Endothelial cell of umbilical vein (primary cell): ENCODE results near the gene FOXS1. TPM values are rescaled to one million over a fixed set of nuclear protein-coding genes. Genes with fewer than 3 reads are reported as not detected.

Experiments
- BruUV-seq: library from RNA; stranded (reverse); fragments of 400-500 nt; replicated peaks from 2 replicates; lab custom pipeline; 2021; lab: Mats Ljungman, UMichigan
- CTCF ChIA-PET: fragments of 300-600, 350-600 bp; sonication (Branson Sonifier 250); formaldehyde crosslinking; loops from one replicate; lab custom pipeline; 2021; ENCODE audit warnings: antibody characterized with exemption, inconsistent platforms; lab: Charles Lee
- POLR2A ChIA-PET: fragments of 300-600, 350-600 bp; sonication (Branson Sonifier 250); formaldehyde crosslinking; loops from one replicate; lab custom pipeline; 2021; ENCODE audit warnings: antibody characterized with exemption, inconsistent platforms; lab: Charles Lee
- DNase-seq: peaks from one replicate; pipeline ENCODE4 v3.0.0-alpha.2; 2011; ENCODE audit warnings: low read depth, low spot score
- FAIRE-seq: peaks from 2 replicates; lab custom pipeline; 2011; peaks lifted over from hg19 to GRCh38; lab: Jason Lieb, UNC
- H2AFZ ChIP-seq: 2 replicates; pipeline ENCODE4 v1.6.0; 2012; ENCODE audit warnings: low read depth, low read length, control low read depth, inconsistent platforms
- H3K27ac ChIP-seq: 2 replicates; pipeline ENCODE4 v1.5.1; 2011; ENCODE audit warnings: low read depth, mild to moderate bottlenecking, control low read depth, low read length, moderate library complexity; ENCODE audit not compliant: insufficient read depth
- H3K27me3 ChIP-seq, 2 experiments: 2 replicates each; pipeline versions ENCODE4 v1.6.0 to v1.6.1; 2011; ENCODE audit warnings: low read length in 2 of 2, mixed read lengths in 1 of 2; ENCODE audit not compliant: control insufficient read depth in 2 of 2, insufficient read depth in 2 of 2
- H3K36me3 ChIP-seq, 2 experiments: 2 replicates in 1 of 2; 3 replicates in 1 of 2; pipeline ENCODE4 v1.5.1; 2011; ENCODE audit warnings: low read length in 2 of 2, mild to moderate bottlenecking in 1 of 2, moderate library complexity in 1 of 2; ENCODE audit not compliant: control insufficient read depth in 2 of 2, insufficient read depth in 2 of 2; ENCODE audit errors: extremely low read depth in 1 of 2
- H3K4me1 ChIP-seq: 3 replicates; pipeline ENCODE4 v1.5.1; 2011; ENCODE audit warnings: mild to moderate bottlenecking, low read length; ENCODE audit not compliant: control insufficient read depth, insufficient read depth; ENCODE audit errors: extremely low read depth
- H3K4me2 ChIP-seq: 2 replicates; pipeline ENCODE4 v1.6.1; 2011; ENCODE audit warnings: low read length, control low read depth, mixed read lengths; ENCODE audit not compliant: insufficient read depth
- H3K4me3 ChIP-seq, 3 experiments: fragments of 200-600 bp in 1 of 3; sonication (generic), shearing (Covaris generic) in 1 of 3; replicated peaks in 1 of 3; 2 replicates each; pipeline ENCODE4 v1.5.1; 2011 to 2016; ENCODE audit warnings: control low read depth in 3 of 3, low read length in 3 of 3, mild to moderate bottlenecking in 2 of 3, inconsistent platforms in 1 of 3, low read depth in 1 of 3, moderate library complexity in 1 of 3; ENCODE audit not compliant: insufficient read depth in 1 of 3
- H3K79me2 ChIP-seq: 2 replicates; pipeline ENCODE4 v1.6.0; 2012; ENCODE audit warnings: low read length, inconsistent platforms; ENCODE audit not compliant: control insufficient read depth, insufficient read depth
- H3K9ac ChIP-seq: replicated peaks from 2 replicates; pipeline ENCODE3; 2011; ENCODE audit warnings: low read length, control low read depth; ENCODE audit not compliant: insufficient read depth; ENCODE audit errors: extremely low read depth
- H3K9me1 ChIP-seq: replicated peaks from 3 replicates; pipeline ENCODE4 v1.6.0; 2011; ENCODE audit warnings: mild to moderate bottlenecking, low read length; ENCODE audit not compliant: control insufficient read depth, insufficient read depth; ENCODE audit errors: extremely low read depth
- H3K9me3 ChIP-seq: replicated peaks from 2 replicates; pipeline ENCODE4 v1.5.1; 2012; ENCODE audit warnings: low read length, inconsistent platforms; ENCODE audit not compliant: control insufficient read depth, insufficient read depth
- H4K20me1 ChIP-seq: replicated peaks from 2 replicates; pipeline ENCODE3; 2011; ENCODE audit warnings: mild to moderate bottlenecking, low read length; ENCODE audit not compliant: control insufficient read depth, insufficient read depth; ENCODE audit errors: extremely low read depth
- EZH2 ChIP-seq: IDR thresholded peaks from 2 replicates; pipeline ENCODE4 v1.6.1; 2012; ENCODE audit warnings: borderline replicate concordance, low read depth, mild to moderate bottlenecking, moderate library complexity, low read length, inconsistent platforms; ENCODE audit not compliant: severe bottlenecking
- FOS ChIP-seq: IDR thresholded peaks from 2 replicates; pipeline ENCODE4 v1.6.1; 2011; ENCODE audit warnings: mild to moderate bottlenecking, low read length, moderate library complexity, borderline replicate concordance; ENCODE audit not compliant: insufficient read depth
- GATA2 ChIP-seq: IDR thresholded peaks from 2 replicates; pipeline ENCODE4 v1.7.0; 2011; ENCODE audit warnings: low read depth, mild to moderate bottlenecking, moderate library complexity, mixed read lengths, low read length; ENCODE audit not compliant: insufficient read length, insufficient read depth
- JUN ChIP-seq: IDR thresholded peaks from 2 replicates; pipeline ENCODE4 v1.6.1; 2011; ENCODE audit warnings: borderline replicate concordance, low read depth; ENCODE audit not compliant: insufficient read length, insufficient read depth
- MYC ChIP-seq: IDR thresholded peaks from one replicate; pipeline ENCODE4 v1.6.1; 2011; ENCODE audit warnings: mild to moderate bottlenecking, low read depth, low read length
- POLR2A ChIP-seq: IDR thresholded peaks from 2 replicates; pipeline ENCODE4 v1.6.1; 2012; ENCODE audit warnings: low read depth, mild to moderate bottlenecking, control low read depth, low read length
- POLR2AphosphoS5 ChIP-seq: IDR thresholded peaks from 2 replicates; pipeline ENCODE4 v1.6.1; 2012; ENCODE audit warnings: low read depth, mild to moderate bottlenecking, control low read depth, low read length, moderate library complexity; ENCODE audit not compliant: insufficient read depth
- dilution Hi-C: fragments of 300-500 bp; cut with MboI; formaldehyde crosslinking; loops from one replicate; pipeline ENCODE4 v1.15.0; 2019; ENCODE audit warnings: low sequenced_read_pairs; ENCODE audit not compliant: extremely low pct_ligation_motif_present
- intact Hi-C: fragments of 100-400 bp; cut with micrococcal nuclease; formaldehyde crosslinking; loops from one replicate; pipeline ENCODE4 v1.10.0; 2022
- polyA plus RNA-seq, 4 experiments: library from polyadenylated mRNA; depleted of rRNA in 3 of 4; stranded (reverse) in 3 of 4; unstranded in 1 of 4; fragments of >200 nt; gene quantifications; 2 replicates each; pipeline versions ENCODE4 v1.2.1 to v1.2.3, GENCODE V29; 2011 to 2012; ENCODE audit warnings: missing spikeins in 1 of 4
- total RNA-seq: library from RNA; stranded (reverse); gene quantifications from 2 replicates; pipeline ENCODE4 v1.2.3, GENCODE V29; 2021
- TF ChIP-seq, protein P1 (sequence below): IDR thresholded peaks from 2 replicates; pipeline ENCODE4 v1.6.1; 2011; ENCODE audit not compliant: insufficient read depth, insufficient read length
- TF ChIP-seq, protein P2 (sequence below), 2 donors: IDR thresholded peaks; 1 replicate in 1 of 2; 2 replicates in 1 of 2; pipeline ENCODE4 v1.5.1; 2011; ENCODE audit warnings: low read length in 2 of 2, mild to moderate bottlenecking in 2 of 2, moderate library complexity in 2 of 2, control low read depth in 1 of 2, inconsistent platforms in 1 of 2, low read depth in 1 of 2; ENCODE audit not compliant: insufficient read depth in 1 of 2; ENCODE audit errors: extremely low read depth in 1 of 2

The FOXS1 gene
- total and polyA plus RNA-seq, 2 donors (not counting 3 experiments of a cell fraction or from before 2014, with no cell fraction given): 0.84 TPM; not detected in 1

DNA sequence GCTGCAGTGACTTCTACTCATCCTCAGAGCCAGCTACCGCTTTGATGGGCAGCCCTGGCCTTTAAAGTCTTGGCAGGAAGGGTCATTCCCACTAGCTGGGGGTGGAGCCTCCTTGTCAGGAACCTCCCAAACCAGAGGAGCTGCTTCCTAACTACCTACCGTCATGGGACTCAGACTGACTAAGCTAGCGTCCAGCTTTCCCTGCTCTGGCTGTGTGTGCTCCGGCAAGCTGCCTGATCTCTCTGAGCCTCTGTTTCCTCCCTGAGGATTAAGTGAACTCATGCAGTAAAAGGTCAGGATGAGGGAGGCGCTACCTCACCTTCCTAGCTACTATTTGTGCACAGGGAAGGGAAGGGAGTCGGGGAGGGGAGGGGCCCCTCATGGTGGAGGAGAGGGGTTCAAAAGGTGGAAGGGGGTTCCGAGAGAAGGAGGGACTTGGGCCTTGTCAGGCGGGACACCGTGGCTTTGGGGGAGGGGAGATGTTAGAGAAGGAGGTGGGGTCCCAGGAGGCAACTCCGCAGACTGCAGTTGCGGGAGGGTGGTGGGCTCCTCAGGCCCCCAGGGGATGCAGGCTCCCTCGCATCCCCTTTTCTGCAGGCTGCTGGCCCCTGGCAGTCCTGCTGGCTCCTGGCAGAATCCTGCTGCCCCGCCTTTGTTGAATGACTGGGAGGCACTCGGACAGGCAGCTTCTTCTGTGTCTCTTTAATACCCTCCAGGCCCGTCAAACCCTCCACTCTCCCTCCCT lies 15.2 kb upstream of the FOXS1 start:
- no peak overlapping the region for H3K9ac ChIP-seq
- H3K36me3 ChIP-seq: no peaks in the 10 kb centered on the region
- dilution Hi-C loops: no loop called here
- no peak overlapping the region for H3K27ac ChIP-seq
- peak overlapping the region in 1 of 3 experiments; percentile 32 for H3K4me3 ChIP-seq
- no peaks in the 10 kb centered on the region for H3K79me2 ChIP-seq
- peaks cover 24 to 28% of the 10 kb centered on the region in 2 experiments for H3K27me3 ChIP-seq
- ChIA-PET CTCF (interaction anchor here (0.9 to 3.9 kb wide), 10 partner anchors 9 to 231 kb away, joined by 3 to 25 read pairs (median 3); partner anchors contain the start of genes FOXS1 and PDRG1), POLR2A (no interaction called here)
- H3K4me1 ChIP-seq: no peaks in the 10 kb centered on the region
- intact Hi-C loops: no loop called here
- BruUV-seq: no TSS peak
- no peak for DNase-seq
- FAIRE-seq: no peak
- H2AFZ ChIP-seq: peak overlapping the region; percentile 40
- TF ChIP-seq FOS (no peak), POLR2AphosphoS5 (no peak), MYC (no peak), POLR2A (no peak)
- TF ChIP-seq, protein P1, sequence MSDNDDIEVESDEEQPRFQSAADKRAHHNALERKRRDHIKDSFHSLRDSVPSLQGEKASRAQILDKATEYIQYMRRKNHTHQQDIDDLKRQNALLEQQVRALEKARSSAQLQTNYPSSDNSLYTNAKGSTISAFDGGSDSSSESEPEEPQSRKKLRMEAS: no peak
- H3K4me2 ChIP-seq: no peak overlapping the region
- no peaks in the 10 kb centered on the region for H3K9me1 ChIP-seq
- H3K9me3 ChIP-seq: no peaks in the 10 kb centered on the region
- H4K20me1 ChIP-seq: no peaks in the 10 kb centered on the region

DNA sequence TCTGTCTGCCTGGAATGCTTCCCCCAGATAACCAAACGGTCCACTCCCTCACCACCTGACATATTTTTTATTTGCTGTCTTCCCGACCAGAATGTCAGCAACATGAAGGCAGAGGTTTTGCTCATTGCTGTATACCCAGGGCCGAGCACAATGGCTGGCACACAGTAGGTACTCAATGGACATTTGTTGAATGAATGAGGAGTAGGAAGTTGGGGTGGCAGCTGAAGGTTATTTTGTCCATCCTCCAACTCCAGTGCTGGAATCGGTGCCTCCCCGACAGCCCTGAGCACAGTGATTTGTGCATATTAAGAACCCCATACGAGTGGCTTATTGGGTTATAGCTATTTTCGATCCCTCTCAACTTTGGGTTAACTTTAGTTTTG lies 14.6 kb upstream of the FOXS1 start:
- Histone ChIP-seq H3K9ac (no peak overlapping the region), H3K4me2 (no peak overlapping the region), H3K27me3 (peaks cover 24 to 32% of the 10 kb centered on the region in 2 experiments), H3K36me3 (no peaks in the 10 kb centered on the region), H3K79me2 (no peaks in the 10 kb centered on the region), H3K4me3 (no peak overlapping the region), H4K20me1 (no peaks in the 10 kb centered on the region), H3K9me3 (no peaks in the 10 kb centered on the region), H3K9me1 (no peaks in the 10 kb centered on the region), H3K27ac (no peak overlapping the region), H3K4me1 (no peaks in the 10 kb centered on the region), H2AFZ (no peak overlapping the region)
- TF ChIP-seq GATA2 (no peak), POLR2AphosphoS5 (no peak), FOS (no peak), JUN (no peak), MYC (no peak), POLR2A (no peak), EZH2 (no peak)
- TF ChIP-seq, protein P1: no peak
- TF ChIP-seq, protein P2, sequence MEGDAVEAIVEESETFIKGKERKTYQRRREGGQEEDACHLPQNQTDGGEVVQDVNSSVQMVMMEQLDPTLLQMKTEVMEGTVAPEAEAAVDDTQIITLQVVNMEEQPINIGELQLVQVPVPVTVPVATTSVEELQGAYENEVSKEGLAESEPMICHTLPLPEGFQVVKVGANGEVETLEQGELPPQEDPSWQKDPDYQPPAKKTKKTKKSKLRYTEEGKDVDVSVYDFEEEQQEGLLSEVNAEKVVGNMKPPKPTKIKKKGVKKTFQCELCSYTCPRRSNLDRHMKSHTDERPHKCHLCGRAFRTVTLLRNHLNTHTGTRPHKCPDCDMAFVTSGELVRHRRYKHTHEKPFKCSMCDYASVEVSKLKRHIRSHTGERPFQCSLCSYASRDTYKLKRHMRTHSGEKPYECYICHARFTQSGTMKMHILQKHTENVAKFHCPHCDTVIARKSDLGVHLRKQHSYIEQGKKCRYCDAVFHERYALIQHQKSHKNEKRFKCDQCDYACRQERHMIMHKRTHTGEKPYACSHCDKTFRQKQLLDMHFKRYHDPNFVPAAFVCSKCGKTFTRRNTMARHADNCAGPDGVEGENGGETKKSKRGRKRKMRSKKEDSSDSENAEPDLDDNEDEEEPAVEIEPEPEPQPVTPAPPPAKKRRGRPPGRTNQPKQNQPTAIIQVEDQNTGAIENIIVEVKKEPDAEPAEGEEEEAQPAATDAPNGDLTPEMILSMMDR (IDR thresholded peaks at IDR 0.05; ENCODE audit: extremely low read depth in 1 of 2, insufficient read depth in 1 of 2, low read depth in 1 of 2, low read length in 2 of 2): no peak
- intact Hi-C loops: no loop called here
- CTCF ChIA-PET: interaction anchor here (0.9 to 3.9 kb wide), 10 partner anchors 9 to 232 kb away, joined by 3 to 25 read pairs (median 3); partner anchors contain the start of genes FOXS1 and PDRG1
- DNase-seq: no peak
- FAIRE-seq: no peak
- BruUV-seq: no TSS peak
- POLR2A ChIA-PET: no interaction called here
- dilution Hi-C loops: no loop called here
